ENCODE results near the gene VCY1B.
"Not testable (repeated sequence)": the region's sequence is repeated elsewhere in the genome, so short reads cannot be mapped to it uniquely, and the experiment has no call there.

The VCY1B gene

GRCh38 chrY:14055927-14056326 is at the start of gene VCY1B:
Gene VCY1B, plus strand, starts transcription at chrY:14056227. Its CDS starts 63 bp downstream, at chrY:14056290.
- not testable (repeated sequence) for DNase-seq

GRCh38 chrY:14011916-14012315 is 44.1 kb upstream of the VCY1B start:
- not testable (repeated sequence) for DNase-seq

DNA sequence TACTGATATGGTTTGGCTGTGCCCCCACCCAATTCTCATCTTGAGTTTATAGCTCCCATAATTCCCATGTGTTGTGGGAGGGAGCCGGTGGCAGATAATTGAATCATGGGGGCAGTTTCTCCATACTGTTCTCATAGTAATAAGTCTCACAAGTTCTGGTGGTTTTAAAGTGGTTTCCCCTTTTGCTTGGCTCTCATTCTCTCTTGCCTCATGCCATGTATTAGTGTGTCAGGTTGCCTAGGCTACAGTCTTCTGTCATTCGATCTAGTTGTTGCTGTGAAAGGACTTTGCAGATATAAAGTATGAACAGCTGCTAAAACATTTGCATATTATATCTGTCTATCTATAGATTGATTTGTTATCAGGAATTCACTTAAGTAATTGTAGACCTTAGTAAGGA is 25.6 kb upstream of the VCY1B start:
- DNase-seq: not testable (repeated sequence)

- no peak for DNase-seq
Measured at GRCh38 chrY:14085877-14086276, 29.9 kb downstream of the VCY1B start.

All from CD4-positive, alpha-beta T cell treated with Interleukin-17A for 1 hour (primary cell).